Activated T-helper 9 cell treated with anti-CD3 and anti-CD28 coated beads, Interleukin-2, amount 50 U/mL, for 16 hours (primary cell): ENCODE data around the gene ASB8.

Experiments
- DNase-seq: peaks from one replicate; pipeline ENCODE4 v3.0.0-alpha.2; 2020; ENCODE audit warnings: low read depth

ASB8 gene

GRCh38 chr12:48157018-48157888 lies at the start of gene ASB8:
Gene ASB8 (minus strand): TSS chr12:48157515. CDS start chr12:48153496, 4,019 bp downstream.
- peak; percentile 99 for DNase-seq

- DNase-seq = no peak
These were observed 45.9 kb upstream of the ASB8 start, which contains the start of gene OR10AD1 for GRCh38 chr12:48203192-48203591. Gene OR10AD1 (minus strand): TSS chr12:48203292. CDS start chr12:48203292, 0 bp downstream.

GRCh38 chr12:48202766-48203165 lies 45.5 kb upstream of the ASB8 start:
- no peak for DNase-seq

GRCh38 chr12:48201516-48201915 lies 44.2 kb upstream of the ASB8 start:
- DNase-seq = no peak

GRCh38 chr12:48201091-48201490 lies 43.8 kb upstream of the ASB8 start:
- DNase-seq = no peak

GRCh38 chr12:48199774-48200221 lies 42.5 kb upstream of the ASB8 start:
- DNase-seq = no peak

GRCh38 chr12:48198985-48199384 lies 41.7 kb upstream of the ASB8 start:
- no peak for DNase-seq

- DNase-seq = no peak
These were observed 41.3 kb upstream of the ASB8 start for GRCh38 chr12:48198672-48198971.

GRCh38 chr12:48197971-48198671 lies 40.8 kb upstream of the ASB8 start:
- DNase-seq = peak; percentile 85

GRCh38 chr12:48197549-48197970 lies 40.2 kb upstream of the ASB8 start:
- DNase-seq = no peak

GRCh38 chr12:48194799-48195201 lies 37.5 kb upstream of the ASB8 start:
- no peak for DNase-seq

GRCh38 chr12:48193623-48194022 lies 36.3 kb upstream of the ASB8 start:
- DNase-seq = no peak

GRCh38 chr12:48192861-48193260 lies 35.5 kb upstream of the ASB8 start:
- no peak for DNase-seq

- no peak for DNase-seq
These were observed 33.8 kb upstream of the ASB8 start for GRCh38 chr12:48191096-48191495.

- peak; percentile 47 for DNase-seq
These were observed 32.2 kb upstream of the ASB8 start for GRCh38 chr12:48189331-48190125.

- no peak for DNase-seq
These were observed 30.8 kb upstream of the ASB8 start for GRCh38 chr12:48187916-48188695.

- no peak for DNase-seq
These were observed 28.0 kb upstream of the ASB8 start for GRCh38 chr12:48185181-48185919.

GRCh38 chr12:48184549-48184922 lies 27.2 kb upstream of the ASB8 start:
- DNase-seq = no peak

- peak; percentile 14 for DNase-seq
These were observed 26.7 kb upstream of the ASB8 start for GRCh38 chr12:48183876-48184548.
